Osteoblast (primary cell): Measurements from ENCODE around the gene DTNB. TPM values are rescaled to one million over a fixed set of nuclear protein-coding genes. Genes with fewer than 3 reads are reported as not detected.

Source experiments
- DNase-seq: peaks from one replicate; pipeline ENCODE4 v3.0.0; 2011; ENCODE audit warnings: low spot score, mixed read lengths; ENCODE audit not compliant: insufficient read length; ENCODE audit errors: missing footprints
- H2AFZ ChIP-seq: 2 replicates; pipeline ENCODE4 v1.6.0; 2011; ENCODE audit warnings: mild to moderate bottlenecking, low read length
- H3K27ac ChIP-seq: 2 replicates; pipeline ENCODE4 v1.5.1; 2011; ENCODE audit warnings: mild to moderate bottlenecking, low read depth, low read length, moderate library complexity
- H3K27me3 ChIP-seq: 2 replicates; pipeline ENCODE4 v1.6.0; 2012; ENCODE audit warnings: mild to moderate bottlenecking, control low read depth, inconsistent platforms, low read length, moderate library complexity; ENCODE audit not compliant: insufficient read depth
- H3K36me3 ChIP-seq: 2 replicates; pipeline ENCODE4 v1.5.1; 2011; ENCODE audit warnings: mild to moderate bottlenecking, low read length, control low read depth, moderate library complexity; ENCODE audit not compliant: insufficient read depth
- H3K4me1 ChIP-seq: 2 replicates; pipeline ENCODE4 v1.5.1; 2011; ENCODE audit warnings: mild to moderate bottlenecking, low read length, control low read depth, moderate library complexity; ENCODE audit not compliant: insufficient read depth
- H3K4me2 ChIP-seq: 2 replicates; pipeline ENCODE4 v1.6.0; 2011; ENCODE audit warnings: mild to moderate bottlenecking, low read length; ENCODE audit not compliant: insufficient read depth
- H3K4me3 ChIP-seq: fragments of 200-600 bp; sonication (generic); 3 replicates; pipeline ENCODE4 v1.5.1; 2012; ENCODE audit warnings: mild to moderate bottlenecking, low read length, inconsistent platforms; ENCODE audit not compliant: insufficient read depth
- H3K79me2 ChIP-seq: 2 replicates; pipeline ENCODE4 v1.6.0; 2012; ENCODE audit warnings: mild to moderate bottlenecking, low read length, control low read depth, inconsistent platforms; ENCODE audit not compliant: insufficient read depth
- H3K9me3 ChIP-seq: 2 replicates; pipeline ENCODE4 v1.5.1; 2011; ENCODE audit warnings: low read depth, low read length, control low read depth
- H4K20me1 ChIP-seq: 2 replicates; pipeline ENCODE4 v1.6.0; 2012; ENCODE audit warnings: mild to moderate bottlenecking, low read length, control low read depth; ENCODE audit not compliant: insufficient read depth
- total RNA-seq: library from RNA; depleted of rRNA; stranded (reverse); fragments of >200 nt; gene quantifications from 2 replicates; pipeline ENCODE4 v1.2.3, GENCODE V29; 2012
- TF ChIP-seq, protein P1 (sequence below): IDR thresholded peaks from 2 replicates; pipeline ENCODE4 v1.5.1; 2011; ENCODE audit warnings: mild to moderate bottlenecking, low read depth, low read length, moderate library complexity; ENCODE audit errors: extremely low read depth

The DTNB gene
- total RNA-seq, 1 donor: 9.8 TPM

DNA sequence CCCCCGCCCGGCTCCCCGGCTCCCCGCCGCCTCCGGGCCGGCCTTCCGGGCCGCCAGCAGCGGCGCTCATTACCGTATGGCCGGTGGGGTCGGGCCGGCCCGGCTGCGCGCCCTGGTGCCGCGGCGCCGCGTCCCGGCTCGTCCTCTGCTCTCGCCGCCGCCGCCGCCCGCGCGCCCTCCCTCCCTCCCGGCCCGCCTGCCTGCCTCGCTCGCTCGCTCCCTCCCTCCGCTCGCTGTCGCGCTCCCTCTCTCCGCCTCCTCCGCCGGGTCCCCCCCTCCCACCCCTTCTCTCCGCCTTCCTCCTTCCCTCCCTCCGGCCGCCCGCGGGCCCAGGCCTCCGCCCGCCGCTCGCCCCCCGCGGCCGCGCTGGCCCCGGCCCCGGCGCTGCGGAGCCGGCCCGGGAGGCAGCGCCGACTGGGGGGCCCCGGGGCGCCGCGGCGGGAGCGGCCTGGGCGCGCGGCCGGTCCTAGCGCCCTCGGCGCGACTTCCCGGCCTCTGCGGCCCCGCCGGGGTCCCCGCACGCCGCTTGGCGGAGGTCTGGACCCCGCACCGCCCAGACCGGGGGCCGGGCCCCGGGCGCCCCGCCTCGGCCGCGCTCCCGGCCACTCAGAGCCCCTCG, 331.5 kb downstream of the DTNB start, which contains the start of gene DNMT3A:
TSS of gene DNMT3A (minus strand) at position 173 of the 619 bp plus-strand sequence. CDS start 27,941 bp downstream, outside the sequence.
- H3K4me3 ChIP-seq: peak within 1 kb of the TSS; percentile 73
- peak within 1 kb of the TSS; percentile 81 for H3K4me2 ChIP-seq
- no peaks in the 10 kb centered on the region for H3K27me3 ChIP-seq
- peak; percentile 99 for DNase-seq
- H3K36me3 ChIP-seq: no peaks in the 10 kb centered on the region
- H3K27ac ChIP-seq: no peak within 1 kb of the TSS
- H3K4me1 ChIP-seq: no peaks in the 10 kb centered on the region
- TF ChIP-seq, protein P1, sequence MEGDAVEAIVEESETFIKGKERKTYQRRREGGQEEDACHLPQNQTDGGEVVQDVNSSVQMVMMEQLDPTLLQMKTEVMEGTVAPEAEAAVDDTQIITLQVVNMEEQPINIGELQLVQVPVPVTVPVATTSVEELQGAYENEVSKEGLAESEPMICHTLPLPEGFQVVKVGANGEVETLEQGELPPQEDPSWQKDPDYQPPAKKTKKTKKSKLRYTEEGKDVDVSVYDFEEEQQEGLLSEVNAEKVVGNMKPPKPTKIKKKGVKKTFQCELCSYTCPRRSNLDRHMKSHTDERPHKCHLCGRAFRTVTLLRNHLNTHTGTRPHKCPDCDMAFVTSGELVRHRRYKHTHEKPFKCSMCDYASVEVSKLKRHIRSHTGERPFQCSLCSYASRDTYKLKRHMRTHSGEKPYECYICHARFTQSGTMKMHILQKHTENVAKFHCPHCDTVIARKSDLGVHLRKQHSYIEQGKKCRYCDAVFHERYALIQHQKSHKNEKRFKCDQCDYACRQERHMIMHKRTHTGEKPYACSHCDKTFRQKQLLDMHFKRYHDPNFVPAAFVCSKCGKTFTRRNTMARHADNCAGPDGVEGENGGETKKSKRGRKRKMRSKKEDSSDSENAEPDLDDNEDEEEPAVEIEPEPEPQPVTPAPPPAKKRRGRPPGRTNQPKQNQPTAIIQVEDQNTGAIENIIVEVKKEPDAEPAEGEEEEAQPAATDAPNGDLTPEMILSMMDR: no peak
- peak within 1 kb of the TSS; percentile 41 for H2AFZ ChIP-seq
- peaks cover 9% of the 10 kb centered on the region for H3K79me2 ChIP-seq
- H4K20me1 ChIP-seq: peaks cover 27% of the 10 kb centered on the region
- H3K9me3 ChIP-seq: no peaks in the 10 kb centered on the region

DNA sequence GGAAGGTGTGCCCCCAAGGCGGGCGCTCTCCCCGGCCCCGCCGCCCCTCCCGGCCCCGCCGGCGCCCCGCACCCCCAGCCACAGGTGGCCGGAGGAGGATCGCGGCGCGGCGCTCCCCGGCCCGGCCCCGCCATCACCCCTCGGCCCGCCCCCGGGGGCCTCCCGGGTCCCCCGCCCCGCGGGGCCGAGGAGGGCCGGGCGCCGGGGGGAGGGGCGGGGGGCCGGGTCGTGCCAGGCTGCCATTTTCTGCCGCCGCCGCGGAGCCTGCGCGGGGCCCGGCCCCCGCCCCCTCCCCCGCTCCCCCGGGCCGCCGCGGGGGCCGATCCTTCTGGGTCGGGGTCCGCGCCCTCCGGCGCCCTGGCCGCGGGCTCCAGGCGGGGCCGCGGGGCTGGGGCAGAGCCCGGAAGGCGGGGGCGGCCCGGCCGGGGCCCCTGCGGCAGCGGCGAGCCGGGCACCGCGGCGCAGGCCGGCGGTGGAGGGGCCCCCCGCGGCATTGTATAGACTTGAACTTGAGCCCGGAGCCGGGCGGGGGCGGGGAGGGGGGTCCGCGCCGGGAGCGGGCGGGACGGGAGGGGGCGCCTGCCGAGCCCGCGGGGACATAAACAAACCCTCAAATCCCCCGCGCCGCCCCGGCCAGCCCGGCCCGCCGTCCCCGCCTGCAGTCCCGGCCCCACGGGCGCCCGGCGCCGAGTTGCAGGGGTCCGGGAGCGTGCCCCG, 332.2 kb downstream of the DTNB start:
- Histone ChIP-seq H3K4me2 (peak overlapping the region; percentile 74), H3K36me3 (no peaks in the 10 kb centered on the region), H2AFZ (no peak overlapping the region), H3K27ac (no peak overlapping the region), H3K4me1 (no peaks in the 10 kb centered on the region), H4K20me1 (peaks cover 33% of the 10 kb centered on the region), H3K79me2 (peaks cover 14% of the 10 kb centered on the region), H3K27me3 (no peaks in the 10 kb centered on the region), H3K9me3 (no peaks in the 10 kb centered on the region), H3K4me3 (peak overlapping the region; percentile 73)
- DNase-seq: peak; percentile 94
- TF ChIP-seq, protein P1: no peak

DNA sequence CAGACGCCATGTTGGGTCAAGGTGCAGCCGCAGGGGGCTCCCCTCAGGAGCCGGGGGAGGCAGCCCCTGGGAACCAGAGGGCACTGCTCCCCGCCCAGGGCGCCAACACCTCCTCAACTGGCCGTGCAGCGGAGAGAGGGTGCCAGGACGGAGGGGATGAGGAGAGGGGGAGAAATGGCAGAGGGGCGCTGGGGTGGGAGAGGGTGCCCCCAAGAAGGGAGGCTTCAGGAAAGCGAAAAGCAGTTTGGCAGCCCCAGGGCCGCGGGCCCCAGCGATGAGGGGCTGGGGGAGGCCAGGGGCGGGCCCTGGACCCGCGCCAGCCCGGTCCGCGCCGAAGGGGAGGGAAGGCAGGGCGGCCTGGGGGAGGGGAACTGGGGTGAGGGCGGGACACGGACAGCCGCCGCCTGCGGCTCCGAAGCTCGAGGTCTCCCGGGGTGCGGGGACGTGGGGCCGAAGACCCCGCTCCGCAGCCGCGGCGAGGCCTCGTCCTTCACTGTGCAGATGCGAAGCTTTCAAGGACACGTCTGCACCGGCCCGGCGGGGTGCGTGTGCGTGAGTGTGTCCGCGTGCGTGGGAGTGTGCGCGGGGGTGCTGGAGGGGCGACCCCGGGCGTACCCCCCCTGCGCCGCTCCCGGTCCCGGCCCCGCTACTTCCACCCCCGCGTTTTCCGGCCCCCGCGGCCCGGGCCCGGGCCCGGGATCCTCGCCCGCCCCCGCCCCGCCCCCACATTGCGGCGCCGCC, 333.0 kb downstream of the DTNB start:
- H3K4me2 ChIP-seq: peak overlapping the region; percentile 74
- H3K4me3 ChIP-seq: peak overlapping the region; percentile 73
- H4K20me1 ChIP-seq: peaks cover 39% of the 10 kb centered on the region
- H3K36me3 ChIP-seq: no peaks in the 10 kb centered on the region
- no peaks in the 10 kb centered on the region for H3K4me1 ChIP-seq
- no peak overlapping the region for H3K27ac ChIP-seq
- peaks cover 18% of the 10 kb centered on the region for H3K79me2 ChIP-seq
- TF ChIP-seq, protein P1: no peak
- H3K27me3 ChIP-seq: no peaks in the 10 kb centered on the region
- peak; percentile 88 for DNase-seq
- no peaks in the 10 kb centered on the region for H3K9me3 ChIP-seq
- H2AFZ ChIP-seq: peak overlapping the region; percentile 56
